Lower leg skin (tissue), 4 donors: ENCODE measurements around the gene PRDM16. TPM values are rescaled to one million over a fixed set of nuclear protein-coding genes. Genes with fewer than 3 reads are reported as not detected.

Experiments
- DNase-seq, 2 donors: peaks; one replicate each; pipeline ENCODE4 v3.0.0-alpha.2; 2019; ENCODE audit warnings: low spot score in 2 of 2
- H3K4me3 ChIP-seq: fragments of 200-600 bp; sonication (generic); 2 replicates; pipeline ENCODE4 v1.5.1; 2017; ENCODE audit warnings: mild to moderate bottlenecking, low read depth; ENCODE audit not compliant: poor library complexity, severe bottlenecking
- CTCF ChIP-seq, 3 donors: fragments of 450-650 bp; IDR thresholded peaks; one replicate each; pipeline ENCODE4 v1.5.1; 2016; ENCODE audit warnings: antibody characterized with exemption in 3 of 3, mild to moderate bottlenecking in 3 of 3, moderate library complexity in 2 of 3
- POLR2A ChIP-seq, 2 donors: fragments of 450-650 bp; IDR thresholded peaks; one replicate each; pipeline ENCODE4 v1.6.1; 2016 to 2017; ENCODE audit warnings: antibody characterized with exemption in 2 of 2, mild to moderate bottlenecking in 1 of 2, moderate library complexity in 1 of 2
- WGBS, 2 donors: methylation state at CpG; one replicate each; pipeline ENCODE4 v1.1.5; 2018; 5-methylcytosine and 5-hydroxymethylcytosine counted together
- intact Hi-C: fragments of 100-400 bp; cut with DNase I; formaldehyde crosslinking; loops from one replicate; pipeline ENCODE4 v1.15.0; 2023; ENCODE audit warnings: low total_unique reads
- total RNA-seq, 4 donors: library from RNA; depleted of rRNA; stranded (reverse); fragments of >200 nt; gene quantifications; one replicate each; pipeline ENCODE4 v1.1.0, GENCODE V29; 2016

Gene PRDM16
- total RNA-seq, 4 donors from 2014 or later: 0.08 to 0.91 (median 0.56) TPM; not detected in 1

- 41 to 52% methylated on average over 42 of the region's 42 CpGs for WGBS, 2 donors
- DNase-seq: no peak
- no peak overlapping the region for H3K4me3 ChIP-seq
- intact Hi-C loops: no loop called here
- TF ChIP-seq CTCF (IDR thresholded peaks at IDR 0.05): no peak
Observed at GRCh38 chr1:3155056-3155925, 86.3 kb downstream of the PRDM16 start.

GRCh38 chr1:3155926-3156220, 86.9 kb downstream of the PRDM16 start:
- intact Hi-C loops: no loop called here
- 72 to 73% methylated on average over 5 of the region's 5 CpGs for WGBS, 2 donors
- H3K4me3 ChIP-seq: no peak overlapping the region
- TF ChIP-seq CTCF (IDR thresholded peaks at IDR 0.05): no peak
- no peak for TF ChIP-seq POLR2A (IDR thresholded peaks at IDR 0.05)
- no peak for DNase-seq

- WGBS, 2 donors: 70 to 74% methylated on average over 19 of the region's 19 CpGs
- TF ChIP-seq CTCF (IDR thresholded peaks at IDR 0.05) (no peak), POLR2A (IDR thresholded peaks at IDR 0.05) (no peak)
- DNase-seq: no peak
- intact Hi-C loops: no loop called here
- no peak overlapping the region for H3K4me3 ChIP-seq
Observed at GRCh38 chr1:3156936-3157335, 87.9 kb downstream of the PRDM16 start.

- DNase-seq: no peak
- WGBS, 2 donors: 79 to 81% methylated on average over 4 of the region's 4 CpGs
- no peak overlapping the region for H3K4me3 ChIP-seq
- TF ChIP-seq CTCF (IDR thresholded peaks at IDR 0.05) (no peak), POLR2A (IDR thresholded peaks at IDR 0.05) (no peak)
- intact Hi-C loops: no loop called here
Observed at GRCh38 chr1:3158347-3158746, 89.3 kb downstream of the PRDM16 start.

- intact Hi-C loops: no loop called here
- 88 to 99% methylated on average over 9 to 10 of the region's 10 CpGs for WGBS, 2 donors
- TF ChIP-seq CTCF (IDR thresholded peaks at IDR 0.05): no peak
- TF ChIP-seq POLR2A (IDR thresholded peaks at IDR 0.05): no peak
- no peak for DNase-seq
- no peak overlapping the region for H3K4me3 ChIP-seq
Observed at GRCh38 chr1:3159121-3159520, 90.1 kb downstream of the PRDM16 start.

GRCh38 chr1:3159996-3160395, 91.0 kb downstream of the PRDM16 start:
- TF ChIP-seq POLR2A (IDR thresholded peaks at IDR 0.05): no peak
- no peak for TF ChIP-seq CTCF (IDR thresholded peaks at IDR 0.05)
- H3K4me3 ChIP-seq: no peak overlapping the region
- intact Hi-C loops: no loop called here
- 73 to 88% methylated on average over 4 to 8 of the region's 8 CpGs for WGBS, 2 donors
- DNase-seq: no peak
